Measurements from ENCODE around the gene SETX. TPM values are rescaled to one million over a fixed set of nuclear protein-coding genes. Genes with fewer than 3 reads are reported as not detected.

Gene SETX
- total RNA-seq, 1 donor from 2014 or later = 45.6 TPM

- H3K9me3 Mint-ChIP-seq (ENCODE audit: unreplicated experiment) = no peaks in the 10 kb centered on the region
- Histone ChIP-seq H3K9ac (ENCODE audit: low read length) (no peak overlapping the region), H3K27me3 (ENCODE audit: insufficient read depth, low read length) (peaks cover 30% of the 10 kb centered on the region), H3K4me1 (ENCODE audit: insufficient read depth, low read length) (no peaks in the 10 kb centered on the region), H4K20me1 (ENCODE audit: insufficient read depth, low read length) (peaks cover 4% of the 10 kb centered on the region), H2AFZ (ENCODE audit: low read depth, low read length) (no peak overlapping the region), H3K4me2 (ENCODE audit: low read length) (no peak overlapping the region), H3K9me3 (ENCODE audit: insufficient read depth, low read depth, low read length) (no peaks in the 10 kb centered on the region), H3K4me3 (ENCODE audit: insufficient read depth, low read depth, low read length) (no peak overlapping the region), H3K27ac (ENCODE audit: low read depth, low read length) (no peak overlapping the region), H3K79me2 (ENCODE audit: insufficient read depth, low read length) (no peaks in the 10 kb centered on the region), H3K36me3 (ENCODE audit: insufficient read depth, low read length) (no peaks in the 10 kb centered on the region)
- no peak for FAIRE-seq
- H3K4me1 Mint-ChIP-seq (ENCODE audit: low read depth, unreplicated experiment) = peaks cover 2% of the 10 kb centered on the region
- DNase-seq (ENCODE audit: low read depth) = no peak
- H3K36me3 Mint-ChIP-seq (ENCODE audit: low read depth, unreplicated experiment) = peaks cover 2% of the 10 kb centered on the region
- H3K27ac Mint-ChIP-seq (ENCODE audit: unreplicated experiment) = no peak overlapping the region
- TF ChIP-seq EZH2 (IDR thresholded peaks at IDR 0.05; ENCODE audit: insufficient read depth, low read length) (no peak), CTCF (IDR thresholded peaks at IDR 0.05; ENCODE audit: insufficient read depth, low read depth, low read length) (no peak)
- peaks cover 58% of the 10 kb centered on the region for H3K27me3 Mint-ChIP-seq (ENCODE audit: low read depth, unreplicated experiment)
- H3K4me3 Mint-ChIP-seq (ENCODE audit: unreplicated experiment) = no peak overlapping the region
Measured at GRCh38 chr9:132228062-132228461, 126.7 kb downstream of the SETX start.

DNA sequence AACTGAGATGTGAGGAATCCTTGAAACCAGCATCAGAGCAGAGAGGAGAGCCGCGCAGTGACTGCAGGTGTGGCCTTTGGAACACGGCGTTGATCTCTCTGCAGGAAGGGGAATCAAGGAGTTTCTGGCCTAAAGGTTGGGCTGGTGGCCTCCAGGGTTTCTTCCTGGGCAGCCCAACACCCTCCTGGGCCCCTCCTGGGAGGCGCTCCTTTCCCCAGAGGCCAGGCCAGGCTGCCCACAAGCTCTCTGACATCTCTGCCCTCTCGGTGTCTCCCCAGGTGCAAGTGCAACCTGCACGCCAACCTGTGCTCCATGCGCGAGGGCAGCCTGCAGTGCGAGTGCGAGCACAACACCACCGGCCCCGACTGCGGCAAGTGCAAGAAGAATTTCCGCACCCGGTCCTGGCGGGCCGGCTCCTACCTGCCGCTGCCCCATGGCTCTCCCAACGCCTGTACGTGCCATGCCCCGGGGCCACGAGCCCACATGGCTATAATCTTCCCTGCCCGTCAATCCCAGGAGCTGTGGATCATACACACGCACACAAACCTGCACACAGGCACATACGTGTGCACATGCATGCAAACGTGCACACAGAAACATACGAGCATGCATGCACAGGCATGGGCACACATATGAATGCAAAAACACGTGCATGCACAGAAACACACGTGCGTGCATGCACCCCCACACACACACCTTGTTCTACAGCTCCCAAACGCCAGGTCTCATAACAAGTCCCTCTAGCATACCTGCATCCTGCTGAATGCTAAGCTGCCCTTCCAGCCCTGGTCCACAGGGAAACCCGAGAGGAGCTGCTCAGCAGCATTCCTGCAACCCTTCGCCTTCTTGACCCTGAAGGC, 128.0 kb downstream of the SETX start:
- H3K9me3 Mint-ChIP-seq (ENCODE audit: unreplicated experiment) = no peaks in the 10 kb centered on the region
- TF ChIP-seq EZH2 (IDR thresholded peaks at IDR 0.05; ENCODE audit: insufficient read depth, low read length) (no peak), CTCF (IDR thresholded peaks at IDR 0.05; ENCODE audit: insufficient read depth, low read depth, low read length) (no peak)
- H4K20me1 ChIP-seq (ENCODE audit: insufficient read depth, low read length) = no peaks in the 10 kb centered on the region
- H3K27ac ChIP-seq (ENCODE audit: low read depth, low read length) = no peak overlapping the region
- FAIRE-seq = no peak
- peaks cover 62% of the 10 kb centered on the region for H3K27me3 Mint-ChIP-seq (ENCODE audit: low read depth, unreplicated experiment)
- no peak overlapping the region for H3K9ac ChIP-seq (ENCODE audit: low read length)
- no peaks in the 10 kb centered on the region for H3K36me3 ChIP-seq (ENCODE audit: insufficient read depth, low read length)
- H3K4me3 Mint-ChIP-seq (ENCODE audit: unreplicated experiment) = no peak overlapping the region
- H3K36me3 Mint-ChIP-seq (ENCODE audit: low read depth, unreplicated experiment) = peaks cover 2% of the 10 kb centered on the region
- no peaks in the 10 kb centered on the region for H3K9me3 ChIP-seq (ENCODE audit: insufficient read depth, low read depth, low read length)
- no peaks in the 10 kb centered on the region for H3K79me2 ChIP-seq (ENCODE audit: insufficient read depth, low read length)
- no peak for DNase-seq (ENCODE audit: low read depth)
- no peak overlapping the region for H3K4me3 ChIP-seq (ENCODE audit: insufficient read depth, low read depth, low read length)
- peaks cover 2% of the 10 kb centered on the region for H3K4me1 Mint-ChIP-seq (ENCODE audit: low read depth, unreplicated experiment)
- H2AFZ ChIP-seq (ENCODE audit: low read depth, low read length) = no peak overlapping the region
- no peak overlapping the region for H3K4me2 ChIP-seq (ENCODE audit: low read length)
- H3K4me1 ChIP-seq (ENCODE audit: insufficient read depth, low read length) = no peaks in the 10 kb centered on the region
- no peak overlapping the region for H3K27ac Mint-ChIP-seq (ENCODE audit: unreplicated experiment)
- H3K27me3 ChIP-seq (ENCODE audit: insufficient read depth, low read length) = peaks cover 35% of the 10 kb centered on the region

DNA sequence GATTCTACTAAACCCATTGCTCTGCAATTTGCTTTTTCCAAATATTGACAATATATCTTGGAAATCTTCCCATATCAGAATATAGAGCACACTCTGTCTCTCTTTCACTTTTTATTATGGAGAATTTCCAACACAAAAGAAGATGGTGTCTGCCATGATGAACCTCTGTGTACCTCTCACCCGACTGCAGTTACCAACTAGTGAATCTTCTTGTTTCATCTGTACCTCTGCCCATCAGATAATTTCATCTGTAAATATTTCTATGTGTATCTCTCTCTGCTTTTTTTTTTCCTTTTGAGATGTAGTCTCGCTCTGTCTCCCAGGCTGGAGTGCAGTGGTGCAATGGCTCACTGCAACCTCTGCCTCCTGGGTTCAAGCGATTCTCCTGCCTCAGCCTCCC, 130.1 kb downstream of the SETX start:
- H3K27ac Mint-ChIP-seq (ENCODE audit: unreplicated experiment) = no peak overlapping the region
- H3K4me2 ChIP-seq (ENCODE audit: low read length) = no peak overlapping the region
- no peaks in the 10 kb centered on the region for H3K4me1 ChIP-seq (ENCODE audit: insufficient read depth, low read length)
- H3K4me1 Mint-ChIP-seq (ENCODE audit: low read depth, unreplicated experiment) = peaks cover 2% of the 10 kb centered on the region
- no peaks in the 10 kb centered on the region for H3K36me3 ChIP-seq (ENCODE audit: insufficient read depth, low read length)
- FAIRE-seq = no peak
- no peaks in the 10 kb centered on the region for H3K9me3 ChIP-seq (ENCODE audit: insufficient read depth, low read depth, low read length)
- no peak for DNase-seq (ENCODE audit: low read depth)
- no peak for TF ChIP-seq EZH2 (IDR thresholded peaks at IDR 0.05; ENCODE audit: insufficient read depth, low read length)
- TF ChIP-seq CTCF (IDR thresholded peaks at IDR 0.05; ENCODE audit: insufficient read depth, low read depth, low read length) = no peak
- H3K4me3 Mint-ChIP-seq (ENCODE audit: unreplicated experiment) = no peak overlapping the region
- no peaks in the 10 kb centered on the region for H3K9me3 Mint-ChIP-seq (ENCODE audit: unreplicated experiment)
- no peak overlapping the region for H2AFZ ChIP-seq (ENCODE audit: low read depth, low read length)
- H4K20me1 ChIP-seq (ENCODE audit: insufficient read depth, low read length) = no peaks in the 10 kb centered on the region
- peaks cover 69% of the 10 kb centered on the region for H3K27me3 Mint-ChIP-seq (ENCODE audit: low read depth, unreplicated experiment)
- H3K9ac ChIP-seq (ENCODE audit: low read length) = no peak overlapping the region
- peaks cover 45% of the 10 kb centered on the region for H3K27me3 ChIP-seq (ENCODE audit: insufficient read depth, low read length)
- H3K79me2 ChIP-seq (ENCODE audit: insufficient read depth, low read length) = no peaks in the 10 kb centered on the region
- H3K27ac ChIP-seq (ENCODE audit: low read depth, low read length) = no peak overlapping the region
- H3K36me3 Mint-ChIP-seq (ENCODE audit: low read depth, unreplicated experiment) = peaks cover 4% of the 10 kb centered on the region
- H3K4me3 ChIP-seq (ENCODE audit: insufficient read depth, low read depth, low read length) = no peak overlapping the region

Measured in astrocyte (in vitro differentiated cells and primary cell).